ENCODE measurements around the gene UPB1.
"Not testable (repeated sequence)": the region's sequence is repeated elsewhere in the genome, so short reads cannot be mapped to it uniquely, and the experiment has no call there.

UPB1 gene

DNA sequence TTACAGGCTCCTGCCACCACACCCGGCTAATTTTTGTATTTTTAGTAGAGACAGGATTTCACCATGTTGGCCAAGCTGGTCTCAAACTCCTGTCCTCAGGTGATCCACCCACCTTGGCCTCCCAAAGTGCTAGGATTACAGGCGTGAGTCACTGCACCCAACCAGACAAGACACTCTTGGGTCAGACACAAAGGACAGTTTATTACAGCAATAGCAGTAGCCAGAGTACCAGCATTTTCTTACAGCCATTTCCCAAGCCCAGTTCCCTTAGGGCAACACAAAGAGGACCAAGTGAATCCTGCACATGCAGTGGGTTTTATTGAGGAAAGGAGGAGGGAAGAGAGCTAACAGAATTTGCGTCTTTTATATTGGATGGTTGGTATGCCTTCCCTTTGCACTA lies 35.8 kb downstream of the UPB1 start:
- DNase-seq (ENCODE audit: low read depth in 2 of 2): not testable (repeated sequence)

DNA sequence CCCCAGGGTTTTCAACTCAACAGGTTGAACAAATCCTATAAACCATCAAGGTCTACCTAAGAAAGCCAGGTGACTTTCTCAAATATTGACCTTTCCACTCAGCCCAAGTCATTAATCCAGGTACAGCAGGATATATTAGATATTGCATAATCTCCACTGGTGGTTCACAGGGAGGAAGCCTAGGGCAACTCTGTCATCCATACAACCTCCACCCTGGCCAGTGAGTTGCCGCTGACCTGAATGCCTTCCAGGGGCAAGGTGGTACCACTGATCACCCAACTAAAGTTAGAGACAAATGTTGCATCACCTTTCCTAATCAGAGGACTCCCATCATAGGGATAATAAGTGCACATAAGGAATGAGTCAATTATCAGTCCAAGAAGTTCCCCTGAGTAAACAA lies 36.9 kb downstream of the UPB1 start:
- DNase-seq (ENCODE audit: low read depth in 2 of 2): no peak

DNA sequence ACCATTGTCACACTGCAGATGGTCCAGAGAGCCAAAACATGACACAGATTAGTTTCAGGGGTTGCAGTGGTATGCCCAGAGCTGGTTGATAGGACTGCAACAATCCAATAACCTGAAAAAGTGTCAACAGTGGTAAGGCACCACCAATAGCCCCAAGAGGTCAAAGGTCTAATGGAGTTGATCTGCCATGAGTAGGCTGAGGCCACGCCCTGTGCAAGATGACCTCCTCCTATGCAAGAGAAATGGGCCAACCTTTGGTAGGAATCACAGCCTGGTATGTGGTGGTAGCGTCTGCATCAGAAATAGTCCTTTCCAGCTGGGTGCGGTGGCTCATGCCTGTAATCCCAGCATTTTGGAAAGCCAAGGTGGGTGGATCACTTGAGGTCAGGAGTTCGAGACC lies 40.2 kb downstream of the UPB1 start:
- no peak for DNase-seq (ENCODE audit: low read depth in 2 of 2)

DNA sequence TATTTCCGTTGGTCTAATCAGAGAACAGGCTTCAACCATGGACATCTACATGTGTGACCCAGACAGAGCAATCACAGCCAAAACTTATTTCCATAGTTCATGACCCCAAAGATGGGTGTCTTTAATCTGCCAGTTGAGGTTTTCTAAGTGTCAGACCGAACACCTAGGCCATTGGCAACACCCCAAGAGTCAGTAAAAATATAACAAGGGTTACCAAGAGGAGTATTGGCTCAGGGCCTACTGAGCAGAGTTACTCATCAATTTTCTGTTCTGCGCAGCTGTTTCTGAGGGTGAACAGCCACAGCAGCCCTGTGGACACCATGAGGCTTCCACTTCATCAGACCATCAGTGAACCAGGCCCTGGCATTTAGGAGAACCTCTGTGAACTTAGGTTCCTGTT lies 41.0 kb downstream of the UPB1 start:
- no peak for DNase-seq (ENCODE audit: low read depth in 2 of 2)

- no peak for DNase-seq (ENCODE audit: low read depth in 2 of 2)
Measured at GRCh38 chr22:24540470-24540869, 45.3 kb downstream of the UPB1 start.

- DNase-seq (ENCODE audit: low read depth in 2 of 2): no peak
Measured at GRCh38 chr22:24541681-24542515, 46.8 kb downstream of the UPB1 start.

GRCh38 chr22:24542641-24543040 lies 47.5 kb downstream of the UPB1 start:
- no peak for DNase-seq (ENCODE audit: low read depth in 2 of 2)

DNA sequence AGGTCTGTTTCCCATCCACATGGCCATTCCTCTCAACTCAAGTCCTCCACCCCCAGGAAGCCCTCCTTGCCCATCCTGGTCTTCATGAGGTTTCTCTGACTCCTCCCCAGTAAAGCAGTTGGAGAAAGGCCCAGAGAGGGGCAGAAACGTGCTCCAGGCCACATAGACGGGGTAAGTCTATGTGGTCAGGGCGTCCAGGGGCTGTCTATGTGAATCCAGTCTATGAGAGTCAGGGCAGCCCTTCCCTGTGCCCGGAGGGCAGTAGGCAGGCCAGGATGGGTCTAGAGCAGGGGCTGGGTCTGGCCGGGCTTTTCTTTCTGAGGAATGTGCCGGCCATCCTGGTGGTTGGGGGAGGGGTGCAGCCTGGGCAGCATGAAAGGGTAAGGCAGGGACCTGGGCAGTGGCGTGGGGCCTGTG lies 48.1 kb downstream of the UPB1 start:
- DNase-seq (ENCODE audit: low read depth in 2 of 2): no peak

GRCh38 chr22:24543679-24544243 lies 48.6 kb downstream of the UPB1 start:
- DNase-seq (ENCODE audit: low read depth in 2 of 2): no peak

GRCh38 chr22:24548812-24549211 lies 53.7 kb downstream of the UPB1 start:
- no peak for DNase-seq (ENCODE audit: low read depth in 2 of 2)

GRCh38 chr22:24550028-24550901 lies 55.1 kb downstream of the UPB1 start:
- no peak for DNase-seq (ENCODE audit: low read depth in 2 of 2)

GRCh38 chr22:24550902-24551435 lies 55.8 kb downstream of the UPB1 start:
- DNase-seq (ENCODE audit: low read depth in 2 of 2): no peak

DNA sequence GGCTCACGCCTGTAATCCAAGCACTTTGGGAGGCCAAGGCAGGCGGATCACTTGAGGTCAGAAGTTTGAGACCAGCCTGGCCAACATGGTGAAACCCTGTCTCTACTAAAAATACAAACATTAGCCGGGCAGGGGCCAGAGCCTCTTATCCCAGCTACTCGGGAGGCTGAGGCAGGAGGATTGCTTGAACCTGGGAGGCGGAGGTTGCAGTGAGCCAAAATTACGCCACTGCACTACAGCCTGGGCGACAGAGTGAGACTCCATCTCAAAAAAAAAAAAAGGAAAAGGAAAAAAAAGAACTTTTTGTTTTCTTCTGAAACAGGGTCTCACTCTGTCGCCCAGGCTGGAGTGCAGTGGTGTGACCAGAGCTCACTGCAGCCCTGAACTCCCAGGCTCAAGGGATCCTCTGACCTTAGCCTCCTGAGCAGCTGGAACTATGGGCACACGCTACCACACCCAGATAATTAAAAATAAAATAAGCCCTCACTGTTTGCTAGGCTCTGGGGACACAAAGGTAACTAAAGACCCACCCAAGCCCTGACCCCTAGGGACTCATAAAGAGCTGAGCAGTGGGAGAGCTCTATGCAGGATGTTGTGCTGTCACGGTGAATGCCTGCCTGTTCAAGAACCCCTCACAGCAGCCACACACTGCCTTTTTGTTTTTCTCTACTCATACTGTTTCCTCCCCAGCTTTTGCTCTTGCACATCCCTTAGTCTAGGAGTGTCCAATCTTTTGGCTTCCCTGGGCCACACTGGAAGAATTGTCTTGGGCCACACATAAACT lies 57.6 kb downstream of the UPB1 start:
- DNase-seq (ENCODE audit: low read depth in 2 of 2): not testable (repeated sequence)

DNA sequence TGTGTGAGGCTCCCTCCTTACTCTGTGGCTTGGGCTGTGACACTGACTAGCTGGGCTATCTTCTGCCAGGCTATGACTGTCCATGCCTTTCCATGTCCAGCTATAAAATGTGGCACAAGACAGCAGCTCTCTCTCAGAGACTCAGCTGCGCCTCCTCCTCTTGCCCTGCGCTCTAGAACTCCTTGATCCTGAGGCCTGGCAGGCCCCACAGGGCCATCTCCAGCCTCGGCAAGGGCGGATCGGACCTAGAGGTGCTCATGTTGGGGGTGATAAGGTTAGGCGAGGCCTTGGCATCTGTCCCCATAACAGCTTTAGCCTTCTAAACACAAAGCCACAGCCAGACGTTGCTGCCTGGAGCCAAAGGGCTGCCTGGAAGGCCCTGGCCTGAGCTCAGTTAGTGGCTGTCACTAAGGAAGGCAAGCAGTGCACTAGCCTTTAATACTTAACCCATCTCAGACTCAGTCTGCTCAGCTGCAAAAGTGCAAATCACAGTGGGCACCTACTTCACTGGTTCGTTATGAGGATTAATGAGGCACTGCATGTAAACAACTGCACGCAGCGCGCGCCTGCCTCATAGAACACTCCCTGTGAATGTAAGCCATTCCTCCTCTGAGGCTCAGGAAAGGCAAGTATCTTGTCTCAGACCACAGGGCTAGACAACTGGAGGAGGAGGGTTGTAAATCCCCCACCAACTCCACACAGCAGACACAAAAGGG lies 58.6 kb downstream of the UPB1 start:
- no peak for DNase-seq (ENCODE audit: low read depth in 2 of 2)

DNA sequence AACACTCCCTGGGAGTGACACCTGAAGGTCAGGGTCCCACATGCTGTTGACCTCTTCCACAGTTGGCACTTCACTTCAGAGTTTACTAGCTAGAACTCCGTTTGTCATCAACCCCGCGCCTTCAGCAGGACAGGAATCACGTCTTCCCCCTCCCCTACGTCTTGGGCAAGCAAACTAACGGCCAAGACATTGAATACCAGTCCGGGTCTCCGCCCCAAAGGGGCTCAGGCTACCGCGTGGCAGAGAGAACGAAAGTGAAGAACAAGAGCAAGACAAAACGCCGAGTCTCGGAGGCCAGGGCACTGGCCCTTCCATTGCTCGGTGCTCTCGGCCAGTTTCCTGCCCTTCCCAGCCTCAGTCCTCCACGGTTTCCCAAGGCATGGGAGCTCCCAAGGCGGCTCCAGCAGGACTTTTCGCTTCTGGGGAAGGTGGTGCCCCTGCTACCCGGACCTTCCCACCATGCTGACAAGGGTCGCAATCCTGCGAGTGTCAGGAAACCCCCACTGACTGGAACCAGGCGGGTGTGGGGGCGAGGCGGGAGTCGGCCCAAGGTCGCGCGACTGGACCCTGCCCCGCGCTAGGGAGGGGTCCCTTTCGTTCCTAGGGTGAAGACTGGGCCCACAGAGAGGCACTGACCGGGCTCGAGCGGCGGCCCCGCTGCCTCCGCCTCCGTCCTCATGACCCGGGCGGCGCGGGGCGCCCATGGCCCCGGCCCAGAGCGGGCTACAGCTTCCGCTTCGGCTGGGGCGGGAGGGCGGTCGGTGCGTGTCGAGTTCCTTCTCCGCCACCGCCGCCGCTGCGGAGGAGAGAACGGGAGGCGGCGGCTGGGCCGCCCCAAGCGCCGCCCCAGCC lies 59.4 kb downstream of the UPB1 start, which contains the start of gene GUCD1:
Gene GUCD1, minus strand, starts transcription at position 826 of the 852 bp plus-strand sequence. Its CDS starts 147 bp downstream, at position 679.
- no peak for DNase-seq (ENCODE audit: low read depth in 2 of 2)

DNA sequence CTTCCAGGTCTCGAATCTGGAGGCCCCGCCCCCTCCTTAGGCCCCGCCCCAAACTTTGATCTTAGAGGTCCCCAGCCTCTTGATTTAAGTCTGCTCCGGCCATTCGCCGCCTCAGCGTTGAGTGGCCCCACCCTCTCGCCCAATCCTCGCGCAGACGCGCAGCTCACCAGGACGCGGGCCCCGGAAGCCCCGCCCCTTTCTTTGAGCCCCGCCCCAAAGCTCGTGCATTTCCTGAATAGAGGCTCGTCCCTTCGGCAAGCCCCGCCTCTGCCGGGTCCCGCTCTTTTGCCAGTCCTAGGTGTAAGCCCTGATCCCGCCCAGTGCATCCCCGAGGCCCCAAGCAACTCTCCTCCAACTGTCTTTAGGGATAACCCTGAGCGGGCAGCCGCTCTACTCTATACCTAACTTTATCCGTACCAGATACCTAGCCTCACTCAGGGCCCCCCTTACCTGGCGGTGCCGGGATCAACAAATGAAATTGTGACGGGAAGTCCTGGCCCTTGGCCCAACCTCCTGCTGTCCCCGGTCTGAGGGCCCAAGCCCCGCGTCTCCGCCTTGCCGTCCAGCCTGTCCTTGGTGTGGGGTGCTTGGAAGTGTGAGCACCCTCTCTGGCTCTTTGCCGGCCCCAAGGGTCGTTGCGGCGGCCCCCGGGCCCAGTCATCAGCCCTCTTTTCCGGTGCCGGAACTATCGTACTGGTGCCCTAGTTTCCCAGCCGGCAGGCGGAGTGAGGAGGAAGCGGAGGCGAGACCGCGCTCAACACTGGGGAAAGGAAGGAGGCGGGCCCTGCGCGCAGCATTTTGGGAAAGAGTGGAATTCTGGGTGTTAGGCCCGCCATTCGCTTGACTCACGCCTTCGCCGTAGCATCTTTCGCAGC lies 60.3 kb downstream of the UPB1 start, which contains the start of gene SNRPD3:
Gene SNRPD3, plus strand, starts transcription at position 835 of the 875 bp plus-strand sequence. CDS start 1,676 bp downstream, outside the sequence.
- peak; percentile 99 to 100 for DNase-seq (ENCODE audit: low read depth in 2 of 2)

DNA sequence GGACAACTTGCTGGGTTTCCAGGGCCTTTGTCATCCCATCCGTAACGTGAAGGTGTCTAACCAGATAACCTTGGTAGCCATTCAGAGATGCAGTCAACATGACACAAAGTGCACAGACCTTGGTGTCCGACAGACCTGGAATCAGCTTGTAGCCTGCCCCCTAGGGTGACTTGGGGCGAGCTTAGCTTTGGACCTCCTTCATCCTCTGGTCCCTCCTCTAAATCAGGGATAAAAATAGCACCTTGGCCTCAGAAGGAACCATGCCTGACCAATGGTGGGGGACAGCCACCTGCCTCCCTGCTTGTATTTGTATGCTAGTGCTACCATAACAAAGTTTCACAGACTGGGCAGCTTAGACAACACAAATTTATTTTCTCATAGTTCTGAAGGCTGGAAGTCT lies 64.3 kb downstream of the UPB1 start:
- DNase-seq (ENCODE audit: low read depth in 2 of 2): no peak

DNA sequence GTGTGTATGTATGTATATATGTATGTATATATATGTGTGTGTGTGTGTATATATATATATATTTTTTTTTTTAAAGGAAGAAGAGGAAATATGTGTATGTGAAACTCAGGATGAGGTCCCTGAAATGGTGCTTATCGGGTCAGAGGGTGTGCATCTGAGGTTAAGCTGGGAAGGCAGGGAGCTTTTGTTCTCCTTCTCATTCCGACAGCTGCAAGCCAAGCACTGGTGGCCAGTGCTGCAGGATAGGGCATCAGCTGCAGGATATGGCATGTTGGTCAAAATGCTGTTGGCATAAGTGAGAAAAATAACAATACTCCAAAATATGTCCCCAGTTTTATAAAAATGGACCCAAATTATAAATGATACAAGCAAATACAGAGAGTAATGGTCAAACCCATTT lies 68.1 kb downstream of the UPB1 start:
- no peak for DNase-seq (ENCODE audit: low read depth in 2 of 2)
